ENCODE data around the gene SLC25A21.

Gene SLC25A21

GRCh38 chr14:37167151-37168047 lies 5.0 kb downstream of the SLC25A21 start:
- TF ChIP-seq CREB1 (IDR thresholded peaks at IDR 0.05; ENCODE audit: low read depth) (no peak), FOXM1 (IDR thresholded peaks at IDR 0.05; ENCODE audit: borderline replicate concordance, low read depth) (no peak), CEBPB (IDR thresholded peaks at IDR 0.05) (no peak), USF1 (IDR thresholded peaks at IDR 0.05) (no peak), TCF12 (IDR thresholded peaks at IDR 0.05; ENCODE audit: low read depth) (no peak), NFIC (IDR thresholded peaks at IDR 0.05) (no peak), EGR1 (IDR thresholded peaks at IDR 0.05) (no peak), ZBTB7A (IDR thresholded peaks at IDR 0.05; ENCODE audit: low read depth) (no peak), TAF1 (IDR thresholded peaks at IDR 0.05; ENCODE audit: low read depth) (no peak), EP300 (IDR thresholded peaks at IDR 0.05; ENCODE audit: borderline replicate concordance) (no peak), YY1 (IDR thresholded peaks at IDR 0.05; ENCODE audit: low read depth) (no peak), TEAD4 (IDR thresholded peaks at IDR 0.05) (no peak), MAX (IDR thresholded peaks at IDR 0.05) (no peak), REST (IDR thresholded peaks at IDR 0.05; ENCODE audit: low read depth) (no peak), RAD21 (IDR thresholded peaks at IDR 0.05; ENCODE audit: low read depth) (no peak)

GRCh38 chr14:37165794-37166193 lies 6.6 kb downstream of the SLC25A21 start:
- TF ChIP-seq TCF12 (IDR thresholded peaks at IDR 0.05; ENCODE audit: low read depth) (no peak), TEAD4 (IDR thresholded peaks at IDR 0.05) (no peak), REST (IDR thresholded peaks at IDR 0.05; ENCODE audit: low read depth) (no peak), NFIC (IDR thresholded peaks at IDR 0.05) (no peak)

GRCh38 chr14:37157987-37158386 lies 14.4 kb downstream of the SLC25A21 start:
- no peak for TF ChIP-seq CEBPB (IDR thresholded peaks at IDR 0.05)
- no peak for TF ChIP-seq USF1 (IDR thresholded peaks at IDR 0.05)
- no peak for TF ChIP-seq ZBTB7A (IDR thresholded peaks at IDR 0.05; ENCODE audit: low read depth)
- no peak for TF ChIP-seq TEAD4 (IDR thresholded peaks at IDR 0.05)
- TF ChIP-seq YY1 (IDR thresholded peaks at IDR 0.05; ENCODE audit: low read depth): no peak
- TF ChIP-seq EGR1 (IDR thresholded peaks at IDR 0.05): no peak
- TF ChIP-seq EP300 (IDR thresholded peaks at IDR 0.05; ENCODE audit: borderline replicate concordance): no peak
- no peak for TF ChIP-seq CREB1 (IDR thresholded peaks at IDR 0.05; ENCODE audit: low read depth)
- TF ChIP-seq FOXM1 (IDR thresholded peaks at IDR 0.05; ENCODE audit: borderline replicate concordance, low read depth): no peak
- TF ChIP-seq MAX (IDR thresholded peaks at IDR 0.05): no peak

- TF ChIP-seq TCF12 (IDR thresholded peaks at IDR 0.05; ENCODE audit: low read depth) (no peak), ZBTB7A (IDR thresholded peaks at IDR 0.05; ENCODE audit: low read depth) (no peak), RAD21 (IDR thresholded peaks at IDR 0.05; ENCODE audit: low read depth) (no peak), CEBPB (IDR thresholded peaks at IDR 0.05) (no peak), YY1 (IDR thresholded peaks at IDR 0.05; ENCODE audit: low read depth) (no peak), REST (IDR thresholded peaks at IDR 0.05; ENCODE audit: low read depth) (no peak), USF1 (IDR thresholded peaks at IDR 0.05) (no peak)
Observed at GRCh38 chr14:37153483-37153882, 18.9 kb downstream of the SLC25A21 start.
